Rectal smooth muscle tissue (tissue), 1 donor: Measurements from ENCODE around the gene MEN1.
A peak's percentile ranks its signal among the peaks of the same experiment; 100 is the strongest.

ENCODE experiments used
- H3K27ac ChIP-seq: one replicate; pipeline ENCODE4 v1.7.0; 2013; ENCODE audit warnings: low read depth, low read length, inconsistent platforms
- H3K27me3 ChIP-seq: one replicate; pipeline ENCODE4 v1.7.0; 2013; ENCODE audit warnings: low read length; ENCODE audit not compliant: control insufficient read depth, insufficient read depth
- H3K36me3 ChIP-seq: one replicate; pipeline ENCODE4 v1.7.0; 2013; ENCODE audit warnings: low read length; ENCODE audit not compliant: control insufficient read depth, insufficient read depth
- H3K4me1 ChIP-seq: one replicate; pipeline ENCODE4 v1.7.0; 2013; ENCODE audit warnings: low read length; ENCODE audit not compliant: control insufficient read depth, insufficient read depth
- H3K4me3 ChIP-seq: one replicate; pipeline ENCODE4 v1.7.0; 2013; ENCODE audit warnings: low read length
- H3K9ac ChIP-seq: one replicate; pipeline ENCODE4 v1.7.0; 2013; ENCODE audit warnings: low read length

Gene MEN1

GRCh38 chr11:64842851-64843685 is 32.7 kb upstream of the MEN1 start:
- peak overlapping the region; percentile 30 for H3K9ac ChIP-seq
- peaks cover 4% of the 10 kb centered on the region for H3K4me1 ChIP-seq
- no peak overlapping the region for H3K27ac ChIP-seq
- no peaks in the 10 kb centered on the region for H3K27me3 ChIP-seq
- H3K36me3 ChIP-seq = no peaks in the 10 kb centered on the region
- H3K4me3 ChIP-seq = peak overlapping the region; percentile 36

GRCh38 chr11:64842366-64842759 is 32.0 kb upstream of the MEN1 start:
- Histone ChIP-seq H3K36me3 (no peaks in the 10 kb centered on the region), H3K9ac (no peak overlapping the region), H3K27me3 (no peaks in the 10 kb centered on the region), H3K27ac (no peak overlapping the region), H3K4me3 (no peak overlapping the region), H3K4me1 (peaks cover 2% of the 10 kb centered on the region)

DNA sequence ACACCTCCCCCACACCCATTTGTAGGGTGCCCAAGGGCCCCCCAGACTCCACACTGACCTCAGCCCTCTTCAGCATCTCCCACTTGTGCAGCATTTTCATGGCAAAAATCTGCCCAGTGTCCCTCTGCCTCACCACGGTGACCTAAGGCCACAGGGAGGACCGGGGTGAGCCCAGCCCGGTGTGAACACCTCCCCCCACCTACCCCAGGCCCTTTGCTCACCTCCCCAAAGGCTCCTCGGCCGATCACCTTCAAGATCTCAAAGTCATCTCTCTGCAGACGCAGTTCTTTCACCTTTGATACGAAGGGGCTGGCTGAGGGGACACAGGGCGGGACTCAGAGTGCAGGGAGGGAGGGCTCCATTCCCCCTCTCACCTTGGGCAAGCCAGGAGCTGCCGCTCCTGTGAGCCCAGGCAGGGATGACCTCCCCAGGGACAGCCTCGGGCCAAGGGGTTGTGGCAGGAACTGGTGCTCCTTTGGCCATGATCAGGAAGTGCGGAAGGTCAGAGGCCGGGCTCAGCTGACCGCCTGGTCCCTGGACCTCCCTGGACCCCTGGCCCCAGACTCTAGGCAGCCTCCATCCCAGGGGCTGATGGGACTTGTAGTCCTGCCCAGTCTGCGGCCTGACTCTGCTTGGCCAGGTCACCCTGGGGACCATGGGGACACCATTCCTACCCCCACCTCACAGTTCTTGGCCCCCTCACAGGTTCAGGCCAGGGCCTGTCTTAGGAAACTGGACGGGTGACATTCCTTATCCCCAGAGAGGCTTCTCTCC is 31.4 kb upstream of the MEN1 start:
- no peak overlapping the region for H3K4me3 ChIP-seq
- H3K36me3 ChIP-seq = no peaks in the 10 kb centered on the region
- no peak overlapping the region for H3K9ac ChIP-seq
- H3K27me3 ChIP-seq = no peaks in the 10 kb centered on the region
- H3K4me1 ChIP-seq = no peaks in the 10 kb centered on the region
- no peak overlapping the region for H3K27ac ChIP-seq

GRCh38 chr11:64839887-64840782 is 29.8 kb upstream of the MEN1 start:
- Histone ChIP-seq H3K9ac (no peak overlapping the region), H3K4me1 (no peaks in the 10 kb centered on the region), H3K4me3 (no peak overlapping the region), H3K27ac (no peak overlapping the region), H3K27me3 (no peaks in the 10 kb centered on the region), H3K36me3 (no peaks in the 10 kb centered on the region)

DNA sequence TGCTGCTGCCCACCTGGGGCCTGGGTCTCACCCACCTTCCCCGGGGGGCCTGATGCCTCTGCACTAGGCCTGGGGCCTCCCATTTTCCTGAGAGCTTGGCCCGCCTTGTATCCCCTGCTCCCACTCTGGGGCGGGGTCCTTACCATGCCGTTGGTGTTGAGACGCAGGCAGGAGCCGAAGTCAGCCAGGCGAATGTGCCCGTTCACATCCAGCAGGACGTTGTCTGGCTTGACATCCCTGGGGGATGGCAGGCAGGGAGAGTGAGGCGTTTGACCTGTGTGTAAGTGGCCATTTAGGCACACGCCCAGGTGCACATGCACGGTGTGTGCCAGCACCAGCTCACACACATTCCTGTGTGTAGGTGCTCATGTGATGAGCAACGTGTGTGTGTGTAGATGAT is 29.0 kb upstream of the MEN1 start:
- no peaks in the 10 kb centered on the region for H3K27me3 ChIP-seq
- H3K27ac ChIP-seq = no peak overlapping the region
- H3K36me3 ChIP-seq = no peaks in the 10 kb centered on the region
- no peak overlapping the region for H3K4me3 ChIP-seq
- H3K4me1 ChIP-seq = no peaks in the 10 kb centered on the region
- H3K9ac ChIP-seq = no peak overlapping the region

DNA sequence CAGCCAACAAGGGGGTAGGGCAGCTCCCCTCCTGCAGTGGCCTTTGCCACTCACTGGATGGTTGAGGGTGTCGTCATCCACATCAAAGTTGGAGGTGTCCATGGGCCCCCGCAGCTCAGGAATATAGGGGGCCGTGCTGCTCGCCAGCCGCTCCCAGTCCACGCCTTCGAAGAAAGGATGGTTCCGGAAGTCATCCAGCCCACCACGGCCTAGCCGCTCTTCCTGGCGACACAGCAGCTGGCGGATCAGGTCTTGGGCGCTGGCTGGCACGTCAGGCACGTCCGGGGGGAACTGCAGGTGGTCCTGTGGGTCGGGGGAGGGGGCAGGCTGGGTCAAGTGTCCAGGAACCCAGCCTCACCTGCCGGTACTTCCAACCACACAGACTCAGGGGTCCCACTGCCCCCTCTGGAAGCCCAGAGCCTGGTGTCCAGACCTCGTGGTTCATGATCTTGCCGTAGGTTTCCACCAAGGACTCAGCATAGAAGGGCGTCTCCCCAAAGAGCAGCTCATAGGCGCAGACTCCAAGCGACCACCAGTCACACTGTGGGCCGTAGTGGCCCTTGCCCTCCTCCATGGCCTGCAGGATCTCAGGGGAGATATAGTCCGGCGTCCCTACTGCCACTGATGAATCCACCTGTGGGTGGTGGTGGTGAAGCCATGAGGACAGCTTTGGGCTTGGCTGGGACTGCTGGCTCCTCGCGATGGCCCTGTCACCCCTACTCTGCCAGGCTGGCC is 28.4 kb upstream of the MEN1 start:
- no peaks in the 10 kb centered on the region for H3K27me3 ChIP-seq
- no peak overlapping the region for H3K4me3 ChIP-seq
- no peaks in the 10 kb centered on the region for H3K4me1 ChIP-seq
- H3K27ac ChIP-seq = no peak overlapping the region
- H3K36me3 ChIP-seq = no peaks in the 10 kb centered on the region
- H3K9ac ChIP-seq = no peak overlapping the region

DNA sequence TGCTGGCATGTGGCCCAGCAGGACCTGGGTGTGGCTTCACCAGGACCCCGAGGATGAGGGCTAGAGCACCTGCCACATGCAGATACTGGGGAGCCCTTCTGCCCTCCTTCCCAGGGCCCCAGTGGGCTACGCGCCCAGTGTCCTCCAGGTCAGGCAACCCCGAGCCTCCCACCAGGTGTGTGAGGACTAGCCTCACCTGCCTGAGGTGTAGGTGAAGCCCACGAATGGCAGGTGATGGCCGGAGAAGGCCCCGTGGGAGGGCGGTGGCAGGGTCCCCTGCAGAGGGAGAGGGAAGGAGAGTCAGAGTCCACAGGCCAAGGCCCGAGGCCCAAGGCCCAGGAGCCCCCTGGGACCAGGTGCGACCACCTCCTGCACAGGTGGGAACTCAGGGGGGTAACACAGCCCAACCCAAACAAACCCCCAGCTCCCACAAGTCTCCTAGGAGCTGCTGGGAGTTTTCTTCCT is 27.6 kb upstream of the MEN1 start:
- no peak overlapping the region for H3K9ac ChIP-seq
- no peak overlapping the region for H3K27ac ChIP-seq
- H3K36me3 ChIP-seq = peaks cover 3% of the 10 kb centered on the region
- H3K4me3 ChIP-seq = no peak overlapping the region
- H3K4me1 ChIP-seq = no peaks in the 10 kb centered on the region
- H3K27me3 ChIP-seq = no peaks in the 10 kb centered on the region

DNA sequence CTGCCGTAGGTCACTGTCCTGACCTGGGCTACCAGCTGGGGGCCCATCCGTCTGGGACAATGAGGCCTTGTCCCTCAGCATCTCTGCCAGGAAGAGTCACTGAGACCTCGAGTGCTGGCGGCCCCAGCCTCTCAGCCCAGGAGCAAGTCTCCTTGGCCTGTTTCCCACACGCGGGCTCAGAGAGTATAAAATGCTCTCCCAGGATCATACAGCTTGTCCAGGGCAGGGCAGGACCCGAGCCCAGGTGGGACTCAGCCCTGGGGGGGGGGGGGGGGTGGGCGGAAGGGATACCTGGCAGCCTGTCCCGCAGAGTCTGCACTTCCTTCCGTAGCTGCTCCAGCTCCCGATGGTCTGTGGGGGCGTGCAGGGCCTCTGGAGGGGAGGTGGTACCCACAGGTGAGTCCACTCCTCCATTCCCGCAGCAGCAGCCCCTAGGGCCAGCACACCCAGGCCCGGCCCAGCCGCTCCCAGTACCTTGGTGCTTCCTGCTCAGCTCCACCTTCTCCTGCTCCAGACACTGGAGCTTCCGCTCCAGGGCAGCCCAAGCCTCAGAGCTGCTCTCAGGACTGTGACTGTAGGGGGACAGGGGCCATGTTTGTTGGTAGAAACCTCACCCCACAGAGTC is 26.2 kb upstream of the MEN1 start:
- Histone ChIP-seq H3K36me3 (peaks cover 3% of the 10 kb centered on the region), H3K27ac (no peak overlapping the region), H3K4me1 (no peaks in the 10 kb centered on the region), H3K27me3 (no peaks in the 10 kb centered on the region), H3K9ac (no peak overlapping the region), H3K4me3 (no peak overlapping the region)

DNA sequence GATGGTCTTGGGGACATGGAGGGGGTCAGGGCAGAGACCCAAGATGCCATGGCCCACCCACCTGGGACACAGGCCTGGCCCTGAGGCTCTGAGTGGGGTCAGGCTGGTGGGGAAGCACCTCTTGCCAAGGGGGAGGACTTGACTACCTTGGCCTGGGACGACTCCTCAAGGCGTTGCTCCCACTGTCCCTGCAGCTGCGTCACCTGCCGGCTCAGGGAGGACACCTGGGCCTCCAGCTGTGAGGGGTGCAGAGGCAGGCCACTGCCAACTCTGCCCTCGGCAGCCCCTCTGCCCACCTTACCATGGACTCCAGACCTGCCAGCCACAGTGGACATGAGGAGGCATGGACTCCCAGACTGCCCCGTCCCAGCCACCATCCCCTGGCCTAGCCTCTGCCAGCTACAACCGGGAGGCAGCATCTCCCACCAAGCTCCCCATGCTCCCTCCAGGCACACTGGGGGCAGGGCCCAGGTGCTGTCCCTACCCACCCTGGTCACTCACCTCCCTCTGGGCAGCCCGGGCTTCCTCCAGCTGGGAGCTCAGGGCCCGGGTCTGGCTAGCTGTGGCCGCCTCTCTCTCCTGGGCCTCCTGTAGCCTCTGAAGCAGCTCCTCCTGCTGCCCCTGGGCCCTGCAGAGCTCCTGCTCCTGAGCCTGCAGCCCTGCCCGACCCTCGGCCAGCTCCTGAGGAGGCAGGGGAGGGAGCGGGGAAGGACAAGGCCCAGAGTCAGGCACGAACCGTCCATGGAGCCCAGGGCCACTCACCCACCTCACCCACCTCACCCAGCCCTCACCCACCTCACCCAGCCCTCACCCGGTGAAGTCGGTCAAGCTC is 25.5 kb upstream of the MEN1 start:
- H3K4me3 ChIP-seq = no peak overlapping the region
- no peaks in the 10 kb centered on the region for H3K4me1 ChIP-seq
- no peak overlapping the region for H3K9ac ChIP-seq
- no peak overlapping the region for H3K27ac ChIP-seq
- peaks cover 3% of the 10 kb centered on the region for H3K36me3 ChIP-seq
- no peaks in the 10 kb centered on the region for H3K27me3 ChIP-seq

GRCh38 chr11:64834723-64835615 is 24.6 kb upstream of the MEN1 start:
- Histone ChIP-seq H3K27ac (no peak overlapping the region), H3K27me3 (no peaks in the 10 kb centered on the region), H3K36me3 (peaks cover 3% of the 10 kb centered on the region), H3K9ac (no peak overlapping the region), H3K4me1 (no peaks in the 10 kb centered on the region), H3K4me3 (no peak overlapping the region)
